Mesendoderm (in vitro differentiated cells): ENCODE data around the gene CXCL8. TPM values are rescaled to one million over a fixed set of nuclear protein-coding genes. Genes with fewer than 3 reads are reported as not detected.
"Not testable (repeated sequence)": the region's sequence is repeated elsewhere in the genome, so short reads cannot be mapped to it uniquely, and the experiment has no call there.

Experiments used
- DNase-seq: peaks from one replicate; pipeline ENCODE4 v3.0.0; 2013
- H2AK5ac ChIP-seq: 2 replicates; pipeline ENCODE4 v1.6.1; 2013; ENCODE audit warnings: low read length, inconsistent platforms
- H2BK120ac ChIP-seq: 2 replicates; pipeline ENCODE4 v1.6.1; 2013; ENCODE audit warnings: low read depth, mild to moderate bottlenecking, low read length, moderate library complexity, mixed read lengths
- H2BK15ac ChIP-seq: replicated peaks from 2 replicates; pipeline ENCODE4 v1.6.1; 2013; ENCODE audit warnings: low read depth, mild to moderate bottlenecking, moderate library complexity
- H2BK5ac ChIP-seq: 2 replicates; pipeline ENCODE4 v1.6.1; 2013; ENCODE audit warnings: low read length, inconsistent platforms
- H3K18ac ChIP-seq: 2 replicates; pipeline ENCODE4 v1.6.1; 2013; ENCODE audit warnings: mild to moderate bottlenecking, low read length, mixed read lengths
- H3K23ac ChIP-seq: one replicate; pipeline ENCODE4 v1.6.1; 2013; ENCODE audit warnings: low read length
- H3K27ac ChIP-seq: 2 replicates; pipeline ENCODE4 v1.5.1; 2013; ENCODE audit warnings: low read depth, mild to moderate bottlenecking, inconsistent platforms, low read length, moderate library complexity
- H3K27me3 ChIP-seq: 2 replicates; pipeline ENCODE4 v1.6.1; 2013; ENCODE audit warnings: low read length, control low read depth, mild to moderate bottlenecking, inconsistent platforms; ENCODE audit not compliant: insufficient read depth, poor library complexity
- H3K36me3 ChIP-seq: 2 replicates; pipeline ENCODE4 v1.6.1; 2013; ENCODE audit warnings: low read length, inconsistent platforms; ENCODE audit not compliant: control insufficient read depth, insufficient read depth
- H3K4ac ChIP-seq: one replicate; pipeline ENCODE4 v1.6.1; 2013; ENCODE audit warnings: low read depth, mild to moderate bottlenecking, low read length, moderate library complexity
- H3K4me1 ChIP-seq: 2 replicates; pipeline ENCODE4 v1.6.1; 2013; ENCODE audit warnings: low read depth, low read length, inconsistent platforms; ENCODE audit not compliant: control insufficient read depth
- H3K4me2 ChIP-seq: 2 replicates; pipeline ENCODE4 v1.6.1; 2013; ENCODE audit warnings: low read length
- H3K4me3 ChIP-seq: 2 replicates; pipeline ENCODE4 v1.5.1; 2013; ENCODE audit warnings: mild to moderate bottlenecking, low read length
- H3K56ac ChIP-seq: one replicate; pipeline ENCODE4 v1.6.1; 2013; ENCODE audit warnings: low read length
- H3K79me1 ChIP-seq: 2 replicates; pipeline ENCODE4 v1.6.1; 2013; ENCODE audit warnings: low read length, inconsistent platforms
- H3K79me2 ChIP-seq: 2 replicates; pipeline ENCODE4 v1.6.1; 2013; ENCODE audit warnings: mild to moderate bottlenecking, low read length; ENCODE audit not compliant: control insufficient read depth, insufficient read depth
- H3K9ac ChIP-seq: 2 replicates; pipeline ENCODE4 v1.6.1; 2013; ENCODE audit warnings: low read length, inconsistent platforms
- H4K5ac ChIP-seq: one replicate; pipeline ENCODE4 v1.6.1; 2013; ENCODE audit warnings: low read length
- H4K8ac ChIP-seq: one replicate; pipeline ENCODE4 v1.6.1; 2013; ENCODE audit warnings: low read depth, mild to moderate bottlenecking, control low read depth, low read length, moderate library complexity
- WGBS: extraction: QIAGEN DNeasy Blood & Tissue Kit; methylation state at CpG from one replicate; pipeline ENCODE4 v1.1.7; 2013; ENCODE audit warnings: low lambda C conversion rate, missing lambda C conversion rate; ENCODE audit not compliant: insufficient coverage; ENCODE audit errors: extremely low coverage; 5-methylcytosine and 5-hydroxymethylcytosine counted together
- polyA plus RNA-seq, 2 experiments: library from polyadenylated mRNA; stranded (reverse); fragments of 200-250 nt; gene quantifications; one replicate each; pipeline ENCODE4 v1.2.3, GENCODE V29; 2013

Gene CXCL8
- not detected for polyA plus RNA-seq (2013, experiment 1 of 2)
- not detected for polyA plus RNA-seq (2013, experiment 2 of 2)

- H3K4me1 ChIP-seq, result no peaks in the 10 kb centered on the region
- H3K4ac ChIP-seq, result no peak within 1 kb of the TSS
- H3K9ac ChIP-seq, result no peak within 1 kb of the TSS
- no peaks in the 10 kb centered on the region for H3K79me1 ChIP-seq
- H2BK120ac ChIP-seq, result no peak within 1 kb of the TSS
- no peak within 1 kb of the TSS for H3K23ac ChIP-seq
- H3K4me3 ChIP-seq, result no peak within 1 kb of the TSS
- no peak within 1 kb of the TSS for H2AK5ac ChIP-seq
- no peak within 1 kb of the TSS for H3K4me2 ChIP-seq
- H3K79me2 ChIP-seq, result no peaks in the 10 kb centered on the region
- H4K5ac ChIP-seq, result no peak within 1 kb of the TSS
- no peak within 1 kb of the TSS for H4K8ac ChIP-seq
- no peak within 1 kb of the TSS for H2BK5ac ChIP-seq
- H2BK15ac ChIP-seq, result no peak within 1 kb of the TSS
- DNase-seq, result peak; percentile 13
- no peaks in the 10 kb centered on the region for H3K36me3 ChIP-seq
- H3K27me3 ChIP-seq, result no peaks in the 10 kb centered on the region
- no peak within 1 kb of the TSS for H3K27ac ChIP-seq
- WGBS, result 100% methylated on average over 2 of the region's 7 CpGs
- no peak within 1 kb of the TSS for H3K56ac ChIP-seq
- H3K18ac ChIP-seq, result no peak within 1 kb of the TSS
Observed at GRCh38 chr4:73740353-73740778, at the start of gene CXCL8. Gene CXCL8 (plus strand): TSS chr4:73740569. CDS start chr4:73740659, 90 bp downstream.

GRCh38 chr4:73691201-73691600, 49.2 kb upstream of the CXCL8 start:
- WGBS, result no CpG with 5 or more reads among the region's 4 CpGs

GRCh38 chr4:73691759-73692158, 48.6 kb upstream of the CXCL8 start:
- Histone ChIP-seq H3K18ac (no peak overlapping the region), H3K4me3 (no peak overlapping the region), H3K56ac (no peak overlapping the region), H3K79me1 (no peaks in the 10 kb centered on the region), H3K79me2 (no peaks in the 10 kb centered on the region), H4K8ac (no peak overlapping the region), H3K4me1 (no peaks in the 10 kb centered on the region), H3K23ac (no peak overlapping the region), H2BK15ac (no peak overlapping the region), H3K36me3 (no peaks in the 10 kb centered on the region), H2BK5ac (no peak overlapping the region), H2BK120ac (no peak overlapping the region), H3K9ac (no peak overlapping the region), H4K5ac (no peak overlapping the region), H3K4me2 (no peak overlapping the region), H3K27me3 (no peaks in the 10 kb centered on the region), H3K27ac (no peak overlapping the region), H3K4ac (no peak overlapping the region), H2AK5ac (no peak overlapping the region)
- no peak for DNase-seq

More at GRCh38 chr4:73691201-73691600, 49.2 kb upstream of the CXCL8 start:
- H4K5ac ChIP-seq, H3K36me3 ChIP-seq, H3K9ac ChIP-seq, H3K79me2 ChIP-seq, H3K4me1 ChIP-seq, H2AK5ac ChIP-seq, H3K4me2 ChIP-seq, DNase-seq, H4K8ac ChIP-seq, H3K56ac ChIP-seq, H3K18ac ChIP-seq, H3K79me1 ChIP-seq, H2BK120ac ChIP-seq, H3K27ac ChIP-seq, H2BK5ac ChIP-seq, H3K4me3 ChIP-seq, H2BK15ac ChIP-seq, H3K27me3 ChIP-seq, H3K23ac ChIP-seq, H3K4ac ChIP-seq: not testable (repeated sequence)

- H3K27me3 ChIP-seq, result no peaks in the 10 kb centered on the region
- no peak overlapping the region for H2BK120ac ChIP-seq
- no peak overlapping the region for H3K56ac ChIP-seq
- no CpG with 5 or more reads among the region's 1 CpG for WGBS
- H3K4me1 ChIP-seq, result no peaks in the 10 kb centered on the region
- no peak overlapping the region for H2BK15ac ChIP-seq
- no peaks in the 10 kb centered on the region for H3K79me1 ChIP-seq
- H3K79me2 ChIP-seq, result no peaks in the 10 kb centered on the region
- H3K18ac ChIP-seq, result no peak overlapping the region
- H3K9ac ChIP-seq, result no peak overlapping the region
- no peak overlapping the region for H4K5ac ChIP-seq
- H3K23ac ChIP-seq, result no peak overlapping the region
- no peak overlapping the region for H4K8ac ChIP-seq
- H2BK5ac ChIP-seq, result no peak overlapping the region
- H3K4ac ChIP-seq, result no peak overlapping the region
- H3K27ac ChIP-seq, result no peak overlapping the region
- no peak for DNase-seq
- no peaks in the 10 kb centered on the region for H3K36me3 ChIP-seq
- H3K4me2 ChIP-seq, result no peak overlapping the region
- H2AK5ac ChIP-seq, result no peak overlapping the region
- H3K4me3 ChIP-seq, result no peak overlapping the region
Observed at GRCh38 chr4:73692254-73692653, 48.1 kb upstream of the CXCL8 start.

GRCh38 chr4:73692701-73693100, 47.7 kb upstream of the CXCL8 start:
- Histone ChIP-seq H3K9ac (no peak overlapping the region), H3K79me2 (no peaks in the 10 kb centered on the region), H3K4me3 (no peak overlapping the region), H2BK120ac (no peak overlapping the region), H4K8ac (no peak overlapping the region), H2BK5ac (no peak overlapping the region), H3K23ac (no peak overlapping the region), H3K4me1 (no peaks in the 10 kb centered on the region), H2BK15ac (no peak overlapping the region), H2AK5ac (no peak overlapping the region), H3K4me2 (no peak overlapping the region), H3K36me3 (no peaks in the 10 kb centered on the region), H3K27ac (no peak overlapping the region), H3K27me3 (no peaks in the 10 kb centered on the region), H3K18ac (no peak overlapping the region), H3K4ac (no peak overlapping the region), H3K56ac (no peak overlapping the region), H4K5ac (no peak overlapping the region), H3K79me1 (no peaks in the 10 kb centered on the region)
- DNase-seq, result no peak
- no CpG with 5 or more reads among the region's 2 CpGs for WGBS

- Histone ChIP-seq H3K36me3 (no peaks in the 10 kb centered on the region), H3K4me1 (no peaks in the 10 kb centered on the region), H3K4me3 (no peak overlapping the region), H3K79me1 (no peaks in the 10 kb centered on the region), H3K56ac (no peak overlapping the region), H2BK15ac (no peak overlapping the region), H3K9ac (no peak overlapping the region), H2BK5ac (no peak overlapping the region), H4K8ac (no peak overlapping the region), H3K18ac (no peak overlapping the region), H3K79me2 (no peaks in the 10 kb centered on the region), H4K5ac (no peak overlapping the region), H3K4me2 (no peak overlapping the region), H2AK5ac (no peak overlapping the region), H3K27ac (no peak overlapping the region), H2BK120ac (no peak overlapping the region), H3K23ac (no peak overlapping the region), H3K27me3 (no peaks in the 10 kb centered on the region), H3K4ac (no peak overlapping the region)
- DNase-seq, result no peak
- no CpG with 5 or more reads among the region's 1 CpG for WGBS
Observed at GRCh38 chr4:73693811-73694210, 46.6 kb upstream of the CXCL8 start.
